NCI-H345 treated with DMSO at 0.1 percent for 48 hours (cell line): ENCODE results near the gene ZNF485.

Experiments
- DNase-seq: peaks from one replicate; lab custom pipeline; 2025; ENCODE audit not compliant: unreplicated experiment; lab: John Stamatoyannopoulos, UW

ZNF485 gene

GRCh38 chr10:43667317-43667731 lies 61.1 kb downstream of the ZNF485 start:
- no peak for DNase-seq
